Fibroblast of lung (primary cell): Measurements from ENCODE around the gene TIGIT. TPM values are rescaled to one million over a fixed set of nuclear protein-coding genes. Genes with fewer than 3 reads are reported as not detected.

ENCODE experiments used
- DNase-seq, 2 donors: peaks; one replicate each; pipeline versions ENCODE4 v3.0.0 to v3.0.0-alpha.2; 2010; ENCODE audit warnings: low read depth in 2 of 2
- H2AFZ ChIP-seq: 2 replicates; pipeline ENCODE4 v1.5.1; 2012; ENCODE audit warnings: low read length, control low read depth, inconsistent platforms
- H3K27ac ChIP-seq: 2 replicates; pipeline ENCODE4 v1.5.1; 2011; ENCODE audit warnings: low read length, control low read depth; ENCODE audit not compliant: insufficient read depth
- H3K27me3 ChIP-seq: 2 replicates; pipeline ENCODE4 v1.5.1; 2011; ENCODE audit warnings: mild to moderate bottlenecking, low read length; ENCODE audit not compliant: control insufficient read depth, insufficient read depth
- H3K36me3 ChIP-seq: 2 replicates; pipeline ENCODE4 v1.5.1; 2011; ENCODE audit warnings: low read length; ENCODE audit not compliant: control insufficient read depth, insufficient read depth
- H3K4me1 ChIP-seq: 2 replicates; pipeline ENCODE4 v1.5.1; 2011; ENCODE audit warnings: low read length; ENCODE audit not compliant: control insufficient read depth, insufficient read depth; ENCODE audit errors: extremely low read depth
- H3K4me2 ChIP-seq: 2 replicates; pipeline ENCODE4 v1.5.1; 2011; ENCODE audit warnings: low read length, control low read depth; ENCODE audit not compliant: insufficient read depth; ENCODE audit errors: extremely low read depth
- H3K4me3 ChIP-seq, 4 experiments: fragments of 200-600 bp in 1 of 4; sonication (generic) in 1 of 4; replicated peaks in 1 of 4; 2 replicates each; pipeline ENCODE4 v1.5.1; 2011 to 2016; ENCODE audit warnings: low read length in 4 of 4, low read depth in 3 of 4, mild to moderate bottlenecking in 3 of 4, control low read depth in 2 of 4, inconsistent platforms in 1 of 4, mixed read lengths in 1 of 4; ENCODE audit not compliant: insufficient read depth in 1 of 4; ENCODE audit errors: control extremely low read depth in 1 of 4
- H3K79me2 ChIP-seq: 2 replicates; pipeline ENCODE4 v1.5.1; 2012; ENCODE audit warnings: mild to moderate bottlenecking, low read length, inconsistent platforms; ENCODE audit not compliant: control insufficient read depth, insufficient read depth
- H3K9ac ChIP-seq: 2 replicates; pipeline ENCODE4 v1.5.1; 2011; ENCODE audit warnings: mild to moderate bottlenecking, low read length, control low read depth; ENCODE audit not compliant: insufficient read depth
- H3K9me3 ChIP-seq: 2 replicates; pipeline ENCODE4 v1.5.1; 2012; ENCODE audit warnings: low read depth, low read length; ENCODE audit not compliant: control insufficient read depth, insufficient read depth
- H4K20me1 ChIP-seq: 2 replicates; pipeline ENCODE4 v1.5.1; 2011; ENCODE audit warnings: low read length; ENCODE audit not compliant: control insufficient read depth, insufficient read depth; ENCODE audit errors: extremely low read depth
- EZH2 ChIP-seq: IDR thresholded peaks from 2 replicates; pipeline ENCODE4 v1.5.1; 2012; ENCODE audit warnings: low read length, control low read depth, mild to moderate bottlenecking; ENCODE audit errors: missing control alignments
- polyA plus RNA-seq, 2 donors: library from polyadenylated mRNA; depleted of rRNA in 1 of 2; stranded (reverse) in 1 of 2; unstranded in 1 of 2; fragments of >200 nt; gene quantifications; 2 replicates each; pipeline ENCODE4 v1.2.1, GENCODE V29; 2011 to 2012; ENCODE audit warnings: missing spikeins in 1 of 2
- total RNA-seq: library from RNA; depleted of rRNA; stranded (reverse); fragments of >200 nt; gene quantifications from 2 replicates; pipeline ENCODE4 v1.2.1, GENCODE V29; 2014
- TF ChIP-seq, protein P1 (sequence below), 2 donors: IDR thresholded peaks in 1 of 2; conservative IDR thresholded peaks in 1 of 2; 1 replicate in 1 of 2; 2 replicates in 1 of 2; pipeline ENCODE4 v1.5.1; 2011 to 2012; ENCODE audit warnings: low read length in 2 of 2, control low read depth in 1 of 2, inconsistent platforms in 1 of 2, low read depth in 1 of 2, mild to moderate bottlenecking in 1 of 2

TIGIT gene
- total and polyA plus RNA-seq, 2 donors (not counting 1 experiment from before 2014, with no cell fraction given): not detected

DNA sequence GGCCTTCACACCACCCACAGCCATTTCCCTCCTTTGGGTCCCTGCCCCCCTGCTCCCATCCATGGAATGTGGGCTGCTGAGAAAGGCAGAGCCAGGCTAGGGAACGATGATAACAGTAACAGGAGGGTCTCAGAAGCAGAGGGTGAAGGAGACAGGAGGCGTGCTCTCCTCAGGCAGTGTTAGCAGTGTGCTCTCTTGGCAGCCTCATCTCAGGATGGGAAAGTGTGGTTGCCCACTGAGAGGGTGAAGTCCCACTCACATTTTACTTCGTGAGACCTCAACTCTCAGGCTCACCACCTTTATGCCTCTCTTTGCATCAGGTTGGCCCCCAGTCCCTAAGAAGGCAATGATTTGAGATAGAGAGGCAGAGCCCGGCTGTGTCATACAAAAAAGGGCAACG is 24.5 kb downstream of the TIGIT start:
- Histone ChIP-seq H3K36me3 (no peaks in the 10 kb centered on the region), H3K79me2 (no peaks in the 10 kb centered on the region), H4K20me1 (no peaks in the 10 kb centered on the region), H3K27ac (no peak overlapping the region), H3K4me1 (no peaks in the 10 kb centered on the region), H3K27me3 (no peaks in the 10 kb centered on the region), H2AFZ (no peak overlapping the region), H3K9me3 (no peaks in the 10 kb centered on the region), H3K9ac (no peak overlapping the region), H3K4me3 (no peak overlapping the region), H3K4me2 (no peak overlapping the region)
- no peak for TF ChIP-seq EZH2
- TF ChIP-seq, protein P1, sequence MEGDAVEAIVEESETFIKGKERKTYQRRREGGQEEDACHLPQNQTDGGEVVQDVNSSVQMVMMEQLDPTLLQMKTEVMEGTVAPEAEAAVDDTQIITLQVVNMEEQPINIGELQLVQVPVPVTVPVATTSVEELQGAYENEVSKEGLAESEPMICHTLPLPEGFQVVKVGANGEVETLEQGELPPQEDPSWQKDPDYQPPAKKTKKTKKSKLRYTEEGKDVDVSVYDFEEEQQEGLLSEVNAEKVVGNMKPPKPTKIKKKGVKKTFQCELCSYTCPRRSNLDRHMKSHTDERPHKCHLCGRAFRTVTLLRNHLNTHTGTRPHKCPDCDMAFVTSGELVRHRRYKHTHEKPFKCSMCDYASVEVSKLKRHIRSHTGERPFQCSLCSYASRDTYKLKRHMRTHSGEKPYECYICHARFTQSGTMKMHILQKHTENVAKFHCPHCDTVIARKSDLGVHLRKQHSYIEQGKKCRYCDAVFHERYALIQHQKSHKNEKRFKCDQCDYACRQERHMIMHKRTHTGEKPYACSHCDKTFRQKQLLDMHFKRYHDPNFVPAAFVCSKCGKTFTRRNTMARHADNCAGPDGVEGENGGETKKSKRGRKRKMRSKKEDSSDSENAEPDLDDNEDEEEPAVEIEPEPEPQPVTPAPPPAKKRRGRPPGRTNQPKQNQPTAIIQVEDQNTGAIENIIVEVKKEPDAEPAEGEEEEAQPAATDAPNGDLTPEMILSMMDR (conservative IDR thresholded peaks at IDR 0.05 in 1 of 2, IDR thresholded peaks at IDR 0.05 in 1 of 2; ENCODE audit: low read depth in 1 of 2, low read length in 2 of 2): no peak
- no peak for DNase-seq

DNA sequence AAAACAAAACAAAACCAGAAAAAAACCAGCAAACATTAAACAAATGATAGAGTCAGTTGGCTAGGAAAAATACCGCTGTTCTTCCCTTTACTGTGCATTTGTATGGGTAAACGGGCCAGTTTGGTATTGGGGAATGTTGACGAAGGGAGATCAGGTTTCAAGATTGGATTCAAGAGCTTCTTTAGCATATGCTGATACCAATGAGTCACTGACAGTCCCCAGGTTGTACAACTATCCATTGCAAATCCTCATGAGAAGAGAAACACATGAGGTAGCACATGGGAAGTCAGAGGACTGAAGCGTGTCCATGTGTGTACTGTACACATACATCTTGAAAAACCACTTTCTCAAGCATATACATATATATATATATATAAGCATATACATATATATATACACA is 25.6 kb downstream of the TIGIT start:
- no peak overlapping the region for H3K9ac ChIP-seq
- peak; percentile 73 to 86 for DNase-seq
- no peaks in the 10 kb centered on the region for H4K20me1 ChIP-seq
- TF ChIP-seq, protein P1 (conservative IDR thresholded peaks at IDR 0.05 in 1 of 2, IDR thresholded peaks at IDR 0.05 in 1 of 2; ENCODE audit: low read depth in 1 of 2, low read length in 2 of 2): no peak
- TF ChIP-seq EZH2: no peak
- H3K4me1 ChIP-seq: no peaks in the 10 kb centered on the region
- H3K27ac ChIP-seq: no peak overlapping the region
- H3K79me2 ChIP-seq: no peaks in the 10 kb centered on the region
- no peaks in the 10 kb centered on the region for H3K27me3 ChIP-seq
- no peak overlapping the region for H2AFZ ChIP-seq
- H3K4me2 ChIP-seq: peak overlapping the region; percentile 8
- no peaks in the 10 kb centered on the region for H3K36me3 ChIP-seq
- no peaks in the 10 kb centered on the region for H3K9me3 ChIP-seq
- H3K4me3 ChIP-seq: no peak overlapping the region

DNA sequence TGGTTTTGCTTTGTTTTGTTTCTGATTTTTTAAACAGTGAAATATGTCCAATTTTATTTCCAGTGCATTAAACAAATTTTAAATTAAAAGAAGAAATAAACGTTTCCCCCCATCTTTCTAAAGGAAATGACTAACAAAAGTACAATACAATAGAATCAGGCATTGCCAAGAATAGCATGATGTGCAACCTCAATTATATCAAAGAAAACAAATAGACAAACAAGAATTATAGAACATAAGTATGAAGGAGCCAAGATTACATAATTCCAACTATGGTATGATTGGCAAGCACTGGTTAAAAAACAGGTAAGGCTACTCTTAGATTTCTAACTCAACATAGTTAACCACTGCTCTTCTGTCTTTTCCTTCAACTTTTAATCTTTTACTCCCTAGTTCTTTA is 26.4 kb downstream of the TIGIT start:
- Histone ChIP-seq H4K20me1 (no peaks in the 10 kb centered on the region), H3K4me2 (no peak overlapping the region), H3K4me3 (no peak overlapping the region), H3K36me3 (no peaks in the 10 kb centered on the region), H3K27me3 (no peaks in the 10 kb centered on the region), H3K9ac (no peak overlapping the region), H3K79me2 (no peaks in the 10 kb centered on the region), H3K9me3 (no peaks in the 10 kb centered on the region), H3K4me1 (no peaks in the 10 kb centered on the region), H2AFZ (no peak overlapping the region), H3K27ac (no peak overlapping the region)
- TF ChIP-seq, protein P1 (conservative IDR thresholded peaks at IDR 0.05 in 1 of 2, IDR thresholded peaks at IDR 0.05 in 1 of 2; ENCODE audit: low read depth in 1 of 2, low read length in 2 of 2): no peak
- no peak for TF ChIP-seq EZH2
- peak in 1 of 2 donors; percentile 17 for DNase-seq
